GM12878 (cell line): Measurements from ENCODE around the gene TCAF1. TPM values are rescaled to one million over a fixed set of nuclear protein-coding genes. Genes with fewer than 3 reads are reported as not detected.

Source experiments
- ATAC-seq: fragments of 200-7000 bp; cut with Tn5 transposase; 3 replicates; pipeline ENCODE4 v1.9.1; 2020; ENCODE audit warnings: mild to moderate bottlenecking, moderate library complexity
- BruUV-seq: library from RNA; stranded (reverse); fragments of 400-500 nt; replicated peaks from 2 replicates; lab custom pipeline; 2021; lab: Mats Ljungman, UMichigan
- CTCF ChIA-PET: fragments of 300-600 bp; sonication (Branson Sonifier 250); formaldehyde crosslinking; extraction: SDS; loops from one replicate; lab custom pipeline; 2021; ENCODE audit warnings: inconsistent platforms; lab: Yijun Ruan, JAX
- POLR2A ChIA-PET: fragments of 350-600 bp; formaldehyde crosslinking; extraction: SDS; loops from one replicate; lab custom pipeline; 2021; ENCODE audit warnings: inconsistent platforms; lab: Charles Lee
- RAD21 ChIA-PET: fragments of 300-600 bp; sonication (Branson Sonifier 250); formaldehyde crosslinking; loops from one replicate; lab custom pipeline; 2023; ENCODE audit warnings: antibody characterized with exemption; ENCODE audit not compliant: unreplicated experiment; lab: Charles Lee
- SMC1A ChIA-PET: fragments of 300-600 bp; sonication (Branson Sonifier 250); formaldehyde crosslinking; loops from one replicate; lab custom pipeline; 2023; ENCODE audit not compliant: unreplicated experiment, uncharacterized antibody; lab: Charles Lee
- DNase-seq: peaks from one replicate; pipeline ENCODE4 v3.0.0-alpha.2; 2011; ENCODE audit warnings: low read depth, low spot score
- FAIRE-seq: peaks from 3 replicates; lab custom pipeline; 2011; peaks lifted over from hg19 to GRCh38; lab: Jason Lieb, UNC
- H2AFZ ChIP-seq: 2 replicates; pipeline ENCODE4 v1.6.0; 2011; ENCODE audit warnings: low read depth, low read length, control low read depth; ENCODE audit not compliant: control insufficient read depth
- H3K27ac ChIP-seq: 2 replicates; pipeline ENCODE4 v1.5.1; 2011; ENCODE audit warnings: control low read depth; ENCODE audit not compliant: control insufficient read depth, insufficient read depth
- H3K27me3 ChIP-seq, 2 experiments: replicated peaks in 1 of 2; 2 replicates each; pipeline versions ENCODE4 v1.6.0 to v1.6.1; 2011; ENCODE audit warnings: low read length in 1 of 2; ENCODE audit not compliant: control insufficient read depth in 2 of 2, insufficient read depth in 2 of 2
- H3K36me3 ChIP-seq, 2 experiments: 2 replicates each; pipeline ENCODE4 v1.5.1; 2011; ENCODE audit warnings: low read length in 1 of 2; ENCODE audit not compliant: control insufficient read depth in 2 of 2, insufficient read depth in 2 of 2
- H3K4me1 ChIP-seq: 2 replicates; pipeline ENCODE4 v1.6.1; 2011; ENCODE audit warnings: mild to moderate bottlenecking, low read length, moderate library complexity, mixed read lengths; ENCODE audit not compliant: control insufficient read depth, insufficient read depth
- H3K4me2 ChIP-seq: 2 replicates; pipeline ENCODE4 v1.6.0; 2011; ENCODE audit warnings: control low read depth; ENCODE audit not compliant: control insufficient read depth, insufficient read depth
- H3K4me3 ChIP-seq: fragments of 200-600 bp; sonication (generic); 2 replicates; pipeline ENCODE4 v1.5.1; 2016
- H3K79me2 ChIP-seq: 2 replicates; pipeline ENCODE4 v1.6.0; 2011; ENCODE audit warnings: low read length; ENCODE audit not compliant: control insufficient read depth, insufficient read depth
- H3K9ac ChIP-seq: 2 replicates; pipeline ENCODE4 v1.8.0; 2011; ENCODE audit warnings: low read length, control low read depth, mixed read lengths; ENCODE audit not compliant: control insufficient read depth, insufficient read depth
- H3K9me3 ChIP-seq: replicated peaks from 3 replicates; pipeline ENCODE4 v1.5.1; 2011; ENCODE audit warnings: mild to moderate bottlenecking, low read length; ENCODE audit not compliant: control insufficient read depth, insufficient read depth
- H4K20me1 ChIP-seq: 2 replicates; pipeline ENCODE4 v1.6.0; 2011; ENCODE audit not compliant: control insufficient read depth, insufficient read depth
- CHD1 ChIP-seq: IDR thresholded peaks from 2 replicates; pipeline ENCODE4 v1.6.1; 2012; ENCODE audit warnings: low read depth, low read length, improper control_type of control experiment
- FOXM1 ChIP-seq: IDR thresholded peaks from 2 replicates; pipeline ENCODE4 v1.6.1; 2012; ENCODE audit warnings: low read depth, mild to moderate bottlenecking, inconsistent platforms, low read length, moderate library complexity
- HDGF ChIP-seq: fragments of 450-650 bp; IDR thresholded peaks from 2 replicates; pipeline ENCODE4 v1.6.1; 2016; ENCODE audit warnings: antibody characterized with exemption
- MTA2 ChIP-seq: fragments of 450-650 bp; IDR thresholded peaks from 2 replicates; pipeline ENCODE4 v1.6.1; 2016; ENCODE audit warnings: low read depth, mild to moderate bottlenecking, moderate library complexity
- RFX5 ChIP-seq: IDR thresholded peaks from 2 replicates; pipeline ENCODE4 v1.6.1; 2011; ENCODE audit warnings: low read depth, low read length, improper control_type of control experiment
- SMAD1 ChIP-seq: fragments of 450-650 bp; IDR thresholded peaks from 2 replicates; pipeline ENCODE4 v1.6.1; 2018; ENCODE audit warnings: mild to moderate bottlenecking, low read depth; ENCODE audit not compliant: partially characterized antibody
- SP1 ChIP-seq: IDR thresholded peaks from one replicate; pipeline ENCODE4 v1.6.1; 2011; ENCODE audit warnings: low read depth, low read length
- STAT1 ChIP-seq: fragments of 450-650 bp; conservative IDR thresholded peaks from 2 replicates; pipeline ENCODE4 v1.6.1; 2014; ENCODE audit warnings: antibody characterized with exemption, mild to moderate bottlenecking
- WGBS: methylation state at CpG from one replicate; pipeline ENCODE4 v1.1.6; 2016; ENCODE audit warnings: low lambda C conversion rate; ENCODE audit not compliant: insufficient replicate concordance, insufficient coverage; ENCODE audit errors: missing lambda C conversion rate; 5-methylcytosine and 5-hydroxymethylcytosine counted together
- in situ Hi-C: fragments of 300-500 bp; cut with MboI; formaldehyde crosslinking; loops from 9 replicates; pipeline ENCODE4 v1.14.3; 2018; ENCODE audit warnings: mixed read lengths
- intact Hi-C: fragments of 100-400 bp; cut with micrococcal nuclease; formaldehyde crosslinking; loops from one replicate; pipeline ENCODE4 v1.14.2; 2022; ENCODE audit not compliant: unreplicated experiment
- polyA plus RNA-seq, 11 experiments: library from polyadenylated mRNA; depleted of rRNA in 4 of 11; unstranded in 6 of 11; stranded (reverse) in 5 of 11; fragments of >200 nt; fragmentation: Nextera tagmentation in 4 of 11; fragmentation: Illumina TruSeq in 1 of 11; extraction: Ambion mirVana in 4 of 11; extraction: Trizol in 1 of 11; gene quantifications; 1 replicate in 1 of 11; 2 replicates in 10 of 11; pipeline versions ENCODE4 v1.2.1 to v1.2.3, GENCODE V29; 2011 to 2016; ENCODE audit warnings: inconsistent platforms in 2 of 11, missing spikeins in 2 of 11, low read depth in 1 of 11
- total RNA-seq, 4 experiments: library from RNA; depleted of rRNA in 3 of 4; stranded (reverse); fragments of >200 nt in 3 of 4; fragmentation: Illumina TruSeq in 1 of 4; extraction: Trizol in 1 of 4; gene quantifications; 2 replicates each; pipeline versions ENCODE4 v1.2.1 to v1.2.3, GENCODE V29; 2013 to 2021
- TF ChIP-seq, protein P1 (sequence below): fragments of 450-650 bp; formaldehyde crosslinking; IDR thresholded peaks from 2 replicates; pipeline ENCODE4 v1.4.0; 2022; ENCODE audit warnings: mild to moderate bottlenecking, moderate library complexity
- TF ChIP-seq, protein P2 (sequence below): fragments of 450-650 bp; IDR thresholded peaks from 2 replicates; pipeline ENCODE4 v1.6.1; 2017; ENCODE audit warnings: mild to moderate bottlenecking, moderate library complexity
- TF ChIP-seq, protein P3 (sequence below): fragments of 450-650 bp; IDR thresholded peaks from 2 replicates; pipeline ENCODE4 v1.6.1; 2018; ENCODE audit warnings: mild to moderate bottlenecking, low read depth, moderate library complexity; ENCODE audit not compliant: partially characterized antibody

Gene TCAF1
- total and polyA plus RNA-seq, 10 of the 15 experiments (the other 5 are each of a cell fraction or from before 2014, with no cell fraction given) = 2.2 to 16.3 (median 8.0) TPM

DNA sequence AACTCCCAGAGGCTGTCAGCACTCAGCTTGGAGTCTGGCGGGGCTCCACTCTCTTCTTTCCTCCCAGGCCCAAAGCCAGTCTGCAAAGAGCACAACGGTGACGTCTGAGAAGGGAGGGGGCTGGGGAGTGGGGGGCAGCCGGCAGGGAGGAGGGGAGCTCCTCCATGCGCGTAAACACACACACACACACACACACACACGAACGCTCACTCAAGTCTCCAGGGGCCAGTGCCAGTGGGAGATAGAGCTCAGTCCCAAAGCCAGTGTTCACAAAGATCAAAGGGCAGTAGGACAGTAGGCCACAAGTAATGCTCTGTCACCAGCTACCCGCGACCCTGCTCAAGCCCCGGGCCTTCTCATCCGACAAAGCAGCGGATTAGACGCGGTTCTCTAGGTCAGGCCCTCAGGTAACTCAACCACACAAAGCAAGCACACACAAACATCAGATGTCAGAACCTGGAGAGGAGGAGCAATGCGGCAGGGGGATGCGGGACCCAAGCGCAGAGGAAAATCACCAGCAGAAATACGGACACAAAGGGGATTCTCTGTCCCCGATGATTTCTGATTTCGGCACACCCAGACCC, 19.9 kb downstream of the TCAF1 start:
- TF ChIP-seq, protein P1, sequence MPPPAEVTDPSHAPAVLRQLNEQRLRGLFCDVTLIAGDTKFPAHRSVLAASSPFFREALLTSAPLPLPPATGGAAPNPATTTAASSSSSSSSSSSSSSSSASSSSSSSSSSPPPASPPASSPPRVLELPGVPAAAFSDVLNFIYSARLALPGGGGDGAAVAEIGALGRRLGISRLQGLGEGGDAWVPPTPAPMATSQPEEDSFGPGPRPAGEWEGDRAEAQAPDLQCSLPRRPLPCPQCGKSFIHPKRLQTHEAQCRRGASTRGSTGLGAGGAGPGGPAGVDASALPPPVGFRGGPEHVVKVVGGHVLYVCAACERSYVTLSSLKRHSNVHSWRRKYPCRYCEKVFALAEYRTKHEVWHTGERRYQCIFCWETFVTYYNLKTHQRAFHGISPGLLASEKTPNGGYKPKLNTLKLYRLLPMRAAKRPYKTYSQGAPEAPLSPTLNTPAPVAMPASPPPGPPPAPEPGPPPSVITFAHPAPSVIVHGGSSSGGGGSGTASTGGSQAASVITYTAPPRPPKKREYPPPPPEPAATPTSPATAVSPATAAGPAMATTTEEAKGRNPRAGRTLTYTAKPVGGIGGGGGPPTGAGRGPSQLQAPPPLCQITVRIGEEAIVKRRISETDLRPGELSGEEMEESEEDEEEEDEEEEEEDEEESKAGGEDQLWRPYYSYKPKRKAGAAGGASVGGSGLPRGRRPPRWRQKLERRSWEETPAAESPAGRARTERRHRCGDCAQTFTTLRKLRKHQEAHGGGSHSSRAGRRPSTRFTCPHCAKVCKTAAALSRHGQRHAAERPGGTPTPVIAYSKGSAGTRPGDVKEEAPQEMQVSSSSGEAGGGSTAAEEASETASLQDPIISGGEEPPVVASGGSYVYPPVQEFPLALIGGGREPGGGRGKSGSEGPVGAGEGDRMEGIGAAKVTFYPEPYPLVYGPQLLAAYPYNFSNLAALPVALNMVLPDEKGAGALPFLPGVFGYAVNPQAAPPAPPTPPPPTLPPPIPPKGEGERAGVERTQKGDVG = no peak
- TF ChIP-seq, protein P2, sequence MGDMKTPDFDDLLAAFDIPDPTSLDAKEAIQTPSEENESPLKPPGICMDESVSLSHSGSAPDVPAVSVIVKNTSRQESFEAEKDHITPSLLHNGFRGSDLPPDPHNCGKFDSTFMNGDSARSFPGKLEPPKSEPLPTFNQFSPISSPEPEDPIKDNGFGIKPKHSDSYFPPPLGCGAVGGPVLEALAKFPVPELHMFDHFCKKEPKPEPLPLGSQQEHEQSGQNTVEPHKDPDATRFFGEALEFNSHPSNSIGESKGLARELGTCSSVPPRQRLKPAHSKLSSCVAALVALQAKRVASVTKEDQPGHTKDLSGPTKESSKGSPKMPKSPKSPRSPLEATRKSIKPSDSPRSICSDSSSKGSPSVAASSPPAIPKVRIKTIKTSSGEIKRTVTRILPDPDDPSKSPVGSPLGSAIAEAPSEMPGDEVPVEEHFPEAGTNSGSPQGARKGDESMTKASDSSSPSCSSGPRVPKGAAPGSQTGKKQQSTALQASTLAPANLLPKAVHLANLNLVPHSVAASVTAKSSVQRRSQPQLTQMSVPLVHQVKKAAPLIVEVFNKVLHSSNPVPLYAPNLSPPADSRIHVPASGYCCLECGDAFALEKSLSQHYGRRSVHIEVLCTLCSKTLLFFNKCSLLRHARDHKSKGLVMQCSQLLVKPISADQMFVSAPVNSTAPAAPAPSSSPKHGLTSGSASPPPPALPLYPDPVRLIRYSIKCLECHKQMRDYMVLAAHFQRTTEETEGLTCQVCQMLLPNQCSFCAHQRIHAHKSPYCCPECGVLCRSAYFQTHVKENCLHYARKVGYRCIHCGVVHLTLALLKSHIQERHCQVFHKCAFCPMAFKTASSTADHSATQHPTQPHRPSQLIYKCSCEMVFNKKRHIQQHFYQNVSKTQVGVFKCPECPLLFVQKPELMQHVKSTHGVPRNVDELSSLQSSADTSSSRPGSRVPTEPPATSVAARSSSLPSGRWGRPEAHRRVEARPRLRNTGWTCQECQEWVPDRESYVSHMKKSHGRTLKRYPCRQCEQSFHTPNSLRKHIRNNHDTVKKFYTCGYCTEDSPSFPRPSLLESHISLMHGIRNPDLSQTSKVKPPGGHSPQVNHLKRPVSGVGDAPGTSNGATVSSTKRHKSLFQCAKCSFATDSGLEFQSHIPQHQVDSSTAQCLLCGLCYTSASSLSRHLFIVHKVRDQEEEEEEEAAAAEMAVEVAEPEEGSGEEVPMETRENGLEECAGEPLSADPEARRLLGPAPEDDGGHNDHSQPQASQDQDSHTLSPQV = no peak
- no peak for TF ChIP-seq STAT1
- TF ChIP-seq MTA2 = no peak
- no peak for TF ChIP-seq SP1
- TF ChIP-seq, protein P3, sequence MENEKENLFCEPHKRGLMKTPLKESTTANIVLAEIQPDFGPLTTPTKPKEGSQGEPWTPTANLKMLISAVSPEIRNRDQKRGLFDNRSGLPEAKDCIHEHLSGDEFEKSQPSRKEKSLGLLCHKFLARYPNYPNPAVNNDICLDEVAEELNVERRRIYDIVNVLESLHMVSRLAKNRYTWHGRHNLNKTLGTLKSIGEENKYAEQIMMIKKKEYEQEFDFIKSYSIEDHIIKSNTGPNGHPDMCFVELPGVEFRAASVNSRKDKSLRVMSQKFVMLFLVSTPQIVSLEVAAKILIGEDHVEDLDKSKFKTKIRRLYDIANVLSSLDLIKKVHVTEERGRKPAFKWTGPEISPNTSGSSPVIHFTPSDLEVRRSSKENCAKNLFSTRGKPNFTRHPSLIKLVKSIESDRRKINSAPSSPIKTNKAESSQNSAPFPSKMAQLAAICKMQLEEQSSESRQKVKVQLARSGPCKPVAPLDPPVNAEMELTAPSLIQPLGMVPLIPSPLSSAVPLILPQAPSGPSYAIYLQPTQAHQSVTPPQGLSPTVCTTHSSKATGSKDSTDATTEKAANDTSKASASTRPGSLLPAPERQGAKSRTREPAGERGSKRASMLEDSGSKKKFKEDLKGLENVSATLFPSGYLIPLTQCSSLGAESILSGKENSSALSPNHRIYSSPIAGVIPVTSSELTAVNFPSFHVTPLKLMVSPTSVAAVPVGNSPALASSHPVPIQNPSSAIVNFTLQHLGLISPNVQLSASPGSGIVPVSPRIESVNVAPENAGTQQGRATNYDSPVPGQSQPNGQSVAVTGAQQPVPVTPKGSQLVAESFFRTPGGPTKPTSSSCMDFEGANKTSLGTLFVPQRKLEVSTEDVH = no peak
- TF ChIP-seq CHD1 = no peak
- TF ChIP-seq HDGF = no peak
- no peak for TF ChIP-seq SMAD1
- no peak for TF ChIP-seq FOXM1
- no peak for TF ChIP-seq RFX5
- Histone ChIP-seq H3K36me3 (no peaks in the 10 kb centered on the region), H2AFZ (no peak overlapping the region), H3K4me3 (no peak overlapping the region), H3K27ac (no peak overlapping the region), H3K9ac (no peak overlapping the region), H3K27me3 (no peaks in the 10 kb centered on the region), H3K79me2 (no peaks in the 10 kb centered on the region), H4K20me1 (no peaks in the 10 kb centered on the region), H3K9me3 (no peaks in the 10 kb centered on the region), H3K4me2 (no peak overlapping the region), H3K4me1 (peaks cover 6% of the 10 kb centered on the region; the same call in 1 of the 2 replicates)
- POLR2A ChIA-PET = no interaction called here
- CTCF ChIA-PET = no interaction called here
- DNase-seq = no peak
- no peak for ATAC-seq
- intact Hi-C loops = no loop called here
- no TSS peak for BruUV-seq
- in situ Hi-C loops = no loop called here
- FAIRE-seq = no peak
- SMC1A ChIA-PET = no interaction called here
- 45% methylated on average over 17 of the region's 21 CpGs for WGBS
- RAD21 ChIA-PET = no interaction called here
